ENCODE measurements around the gene SOD3.

Gene SOD3

DNA sequence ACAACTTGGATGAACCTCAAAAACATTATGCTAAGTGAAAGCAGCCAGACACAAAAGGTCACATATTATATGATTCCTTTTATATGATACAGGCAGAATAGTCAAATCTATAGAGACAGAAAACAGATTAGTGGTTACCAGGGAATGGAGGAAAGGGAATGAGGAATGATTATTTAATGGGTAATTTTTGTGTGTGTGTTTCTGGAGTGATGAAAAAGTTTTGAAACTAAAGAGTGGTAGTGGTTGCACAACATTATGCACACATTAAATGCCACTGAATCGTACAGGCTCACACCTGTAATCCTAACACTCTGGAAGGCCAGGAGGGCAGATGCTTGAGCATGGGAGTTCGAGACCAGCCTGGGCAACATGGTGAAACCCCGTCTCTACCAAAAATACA lies 19.6 kb upstream of the SOD3 start:
- DNase-seq = no peak

GRCh38 chr4:24777536-24778463 lies 17.6 kb upstream of the SOD3 start:
- DNase-seq = no peak

- no peak for DNase-seq
These were observed 16.7 kb upstream of the SOD3 start for GRCh38 chr4:24778464-24779225.

- DNase-seq = no peak
These were observed 14.4 kb upstream of the SOD3 start for GRCh38 chr4:24780936-24781495.

DNA sequence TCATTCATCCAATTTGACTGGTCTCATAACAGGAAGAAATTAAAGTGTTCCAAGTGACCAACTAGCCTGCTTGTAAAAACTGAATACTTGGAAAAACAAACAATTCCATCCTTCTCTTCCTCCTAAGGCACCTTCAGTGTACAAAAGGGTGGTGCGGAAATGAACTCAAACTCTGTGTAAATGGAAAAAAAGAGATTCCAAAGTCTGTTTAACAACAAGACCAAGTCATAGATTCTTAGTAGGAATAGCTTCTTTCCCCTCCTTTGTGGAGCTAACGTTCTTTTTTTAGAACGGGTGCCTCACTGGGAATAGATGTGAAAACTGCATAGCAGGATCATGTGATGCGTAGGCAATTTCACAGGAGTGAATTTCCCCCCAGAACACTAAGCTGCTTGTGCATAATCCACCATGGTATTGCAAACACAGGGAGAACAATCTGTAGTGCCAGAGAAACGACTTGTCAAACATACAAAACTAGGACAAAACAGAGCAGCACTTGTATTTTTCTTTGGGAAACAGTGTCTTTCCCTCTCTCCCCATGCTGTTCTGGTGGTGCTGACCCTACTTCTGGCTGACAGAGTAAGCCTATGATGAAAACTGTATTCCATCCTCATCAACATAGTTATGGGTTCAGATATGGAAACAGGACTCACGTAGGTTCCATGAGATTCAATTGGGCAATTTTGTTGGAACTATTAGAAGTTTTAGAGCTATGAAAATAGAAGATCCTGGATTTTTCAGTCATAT lies 13.2 kb upstream of the SOD3 start:
- DNase-seq = no peak

- DNase-seq = no peak
These were observed 11.9 kb upstream of the SOD3 start for GRCh38 chr4:24783506-24783905.

GRCh38 chr4:24791043-24791442 lies 4.3 kb upstream of the SOD3 start:
- no peak for DNase-seq

- DNase-seq = no peak
These were observed 2.8 kb upstream of the SOD3 start for GRCh38 chr4:24792552-24792951.

DNA sequence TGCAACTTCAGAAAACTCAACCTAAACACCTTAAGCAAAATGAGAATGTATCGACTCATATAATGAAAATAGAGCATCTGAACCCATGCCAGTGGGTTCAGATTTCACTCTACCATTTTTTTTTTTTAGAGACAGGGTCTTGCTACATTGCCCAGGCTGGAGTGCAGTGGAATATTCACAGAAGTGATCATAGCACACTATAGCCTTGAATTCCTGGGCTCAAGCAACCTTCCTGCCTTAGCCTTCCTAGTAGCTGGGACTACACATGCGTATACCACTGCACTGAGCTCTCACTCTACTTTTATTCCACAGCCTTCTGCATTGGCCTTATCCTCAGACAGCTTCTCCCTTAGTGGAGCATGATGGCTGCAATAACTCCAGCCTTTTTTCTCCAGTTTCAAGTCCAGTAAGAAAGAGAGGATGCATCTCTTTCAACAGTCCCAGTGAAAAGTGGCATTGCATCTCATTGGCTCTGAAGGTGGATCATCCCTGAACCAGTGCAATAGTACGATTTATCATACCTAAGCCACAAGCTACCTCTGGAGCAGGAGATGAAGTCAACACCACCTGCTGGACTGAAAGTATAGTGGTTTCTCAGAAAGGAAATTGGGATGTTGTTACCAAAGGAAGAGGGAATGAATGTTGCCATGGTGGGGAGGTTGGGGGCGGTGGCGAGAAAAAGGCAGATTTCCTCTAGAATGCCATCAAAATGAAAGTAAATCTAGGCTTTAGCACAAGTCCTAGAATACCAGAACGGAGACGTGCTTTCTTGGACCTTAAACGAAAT lies 2.0 kb upstream of the SOD3 start:
- DNase-seq = no peak

GRCh38 chr4:24794051-24794450 lies 1.3 kb upstream of the SOD3 start:
- DNase-seq = no peak

- no peak for DNase-seq
These were observed 893 bp upstream of the SOD3 start for GRCh38 chr4:24794480-24794879.

DNA sequence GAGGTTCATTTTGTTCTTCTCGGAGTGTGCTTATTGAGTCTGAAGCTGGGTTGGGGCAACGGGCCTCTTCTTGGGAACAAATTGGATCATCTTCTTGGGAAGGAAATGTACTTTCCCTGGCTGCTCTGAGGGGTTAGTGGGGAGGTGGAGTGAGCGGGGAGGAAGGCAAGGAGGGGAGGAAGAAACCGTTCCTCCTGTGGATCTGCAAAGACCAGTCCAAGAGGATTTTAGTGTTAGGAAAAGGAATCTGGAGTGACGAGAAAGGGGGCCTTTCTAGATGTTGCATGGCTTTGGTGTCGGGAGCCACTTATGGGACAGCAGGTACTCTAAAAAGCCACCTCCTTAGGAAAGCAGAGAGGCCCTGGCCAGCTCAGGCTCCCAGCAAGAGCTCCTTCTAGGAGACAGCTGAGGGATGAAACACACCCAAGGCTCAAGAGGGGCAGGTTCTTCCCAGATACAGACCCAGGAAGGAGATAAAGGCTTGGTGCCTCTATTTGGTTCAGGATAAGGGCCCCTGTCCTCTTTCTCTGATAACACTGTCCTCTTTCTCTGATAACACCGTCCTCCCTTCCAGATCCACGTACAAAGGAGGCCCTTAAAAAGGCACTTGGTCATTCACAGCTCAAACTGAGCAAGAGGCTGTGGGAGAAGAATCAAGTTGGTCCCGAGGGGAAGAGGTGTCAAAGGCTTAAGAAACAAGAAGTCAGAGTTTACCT lies 451 bp downstream of the SOD3 start:
- no peak for DNase-seq

GRCh38 chr4:24796620-24797019 lies 1.2 kb downstream of the SOD3 start:
- no peak for DNase-seq

GRCh38 chr4:24798036-24798610 lies 2.8 kb downstream of the SOD3 start:
- DNase-seq = no peak

DNA sequence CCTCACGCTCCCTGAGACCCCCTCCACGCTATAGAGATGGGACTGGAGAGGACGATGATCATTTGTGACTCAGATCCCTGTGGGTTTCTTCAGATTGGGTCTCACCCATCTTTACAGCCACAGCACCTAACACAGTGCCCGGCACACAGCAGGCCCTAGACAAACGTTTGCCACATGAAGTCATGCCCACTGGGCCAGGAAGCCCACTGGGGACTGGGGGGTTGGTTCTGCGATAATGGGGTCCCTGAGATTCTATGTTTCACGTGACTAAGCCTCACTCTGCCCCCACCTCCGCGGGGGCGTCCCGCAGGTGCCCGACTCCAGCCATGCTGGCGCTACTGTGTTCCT lies 3.8 kb downstream of the SOD3 start:
- no peak for DNase-seq

DNA sequence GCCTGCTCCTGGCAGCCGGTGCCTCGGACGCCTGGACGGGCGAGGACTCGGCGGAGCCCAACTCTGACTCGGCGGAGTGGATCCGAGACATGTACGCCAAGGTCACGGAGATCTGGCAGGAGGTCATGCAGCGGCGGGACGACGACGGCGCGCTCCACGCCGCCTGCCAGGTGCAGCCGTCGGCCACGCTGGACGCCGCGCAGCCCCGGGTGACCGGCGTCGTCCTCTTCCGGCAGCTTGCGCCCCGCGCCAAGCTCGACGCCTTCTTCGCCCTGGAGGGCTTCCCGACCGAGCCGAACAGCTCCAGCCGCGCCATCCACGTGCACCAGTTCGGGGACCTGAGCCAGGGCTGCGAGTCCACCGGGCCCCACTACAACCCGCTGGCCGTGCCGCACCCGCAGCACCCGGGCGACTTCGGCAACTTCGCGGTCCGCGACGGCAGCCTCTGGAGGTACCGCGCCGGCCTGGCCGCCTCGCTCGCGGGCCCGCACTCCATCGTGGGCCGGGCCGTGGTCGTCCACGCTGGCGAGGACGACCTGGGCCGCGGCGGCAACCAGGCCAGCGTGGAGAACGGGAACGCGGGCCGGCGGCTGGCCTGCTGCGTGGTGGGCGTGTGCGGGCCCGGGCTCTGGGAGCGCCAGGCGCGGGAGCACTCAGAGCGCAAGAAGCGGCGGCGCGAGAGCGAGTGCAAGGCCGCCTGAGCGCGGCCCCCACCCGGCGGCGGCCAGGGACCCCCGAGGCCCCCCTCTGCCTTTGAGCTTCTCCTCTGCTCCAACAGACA lies 4.4 kb downstream of the SOD3 start:
- DNase-seq = no peak

- DNase-seq = no peak
These were observed 5.0 kb downstream of the SOD3 start for GRCh38 chr4:24800325-24800895.

DNA sequence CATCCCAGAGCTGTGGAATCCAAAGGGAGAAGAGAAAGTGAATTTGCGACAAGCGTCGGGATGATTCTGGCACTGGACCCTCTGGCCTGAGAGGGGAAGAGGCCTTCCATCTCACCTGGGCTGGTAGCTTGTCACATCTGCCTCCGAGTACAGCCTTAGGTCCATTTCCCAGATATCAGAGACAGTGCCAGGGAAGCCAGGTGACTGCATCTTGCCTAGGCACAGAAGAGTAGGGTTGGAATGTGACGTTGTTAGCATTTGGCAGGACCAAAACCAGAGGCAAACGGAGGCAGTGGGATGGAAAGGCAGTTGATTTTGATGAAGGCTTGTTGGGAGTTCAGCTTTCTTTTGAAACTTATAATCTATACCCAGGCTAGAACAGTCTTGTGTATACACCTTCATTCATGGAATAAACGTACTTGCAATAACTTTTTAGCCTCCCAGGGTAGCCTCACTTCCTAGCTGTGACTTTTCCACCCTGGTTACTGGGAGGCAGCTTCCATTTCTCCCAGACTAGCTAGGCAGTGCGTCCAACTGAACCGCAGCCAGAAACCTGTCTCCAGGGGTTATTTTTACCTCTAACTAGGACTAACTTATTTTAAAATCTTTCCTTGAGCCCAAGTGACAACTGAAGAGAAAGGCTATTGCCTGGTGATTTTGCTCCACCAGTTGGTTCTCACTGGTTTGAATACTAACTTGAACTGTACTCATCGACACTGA lies 5.9 kb downstream of the SOD3 start:
- no peak for DNase-seq

DNA sequence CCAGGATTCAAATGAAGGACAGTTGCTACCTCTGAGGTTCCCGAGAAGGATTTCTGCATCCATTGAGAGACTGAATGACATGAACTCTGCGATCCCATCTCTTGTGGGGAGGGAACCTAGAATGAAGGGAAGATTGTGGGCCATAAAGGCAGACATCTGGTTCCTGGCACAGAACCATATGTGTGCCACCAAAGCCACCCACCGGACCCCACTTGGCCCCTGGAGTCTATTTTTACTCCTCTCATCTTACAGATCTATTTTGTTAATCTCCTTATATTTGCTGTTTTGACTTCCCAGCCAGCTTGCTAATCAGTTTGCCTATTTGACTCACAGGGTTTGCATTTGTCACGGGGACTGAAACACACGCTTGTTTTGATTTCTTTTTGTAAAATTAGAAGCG lies 7.3 kb downstream of the SOD3 start:
- DNase-seq = no peak
